Thyroid gland (tissue), 4 donors: ENCODE results near the gene SIPA1L3. TPM values are rescaled to one million over a fixed set of nuclear protein-coding genes. Genes with fewer than 3 reads are reported as not detected.

Experiments
- DNase-seq, 2 donors: peaks; one replicate each; pipeline ENCODE4 v3.0.0-alpha.2; 2019
- H3K27ac ChIP-seq, 3 donors: fragments of 200-600 bp; sonication (generic); 1 replicate in 2 of 3; 2 replicates in 1 of 3; pipeline ENCODE4 v1.5.1; 2016 to 2019; ENCODE audit warnings: mild to moderate bottlenecking in 1 of 3, moderate library complexity in 1 of 3
- H3K27me3 ChIP-seq: fragments of 200-600 bp; sonication (generic); one replicate; pipeline ENCODE4 v1.5.1; 2019
- H3K36me3 ChIP-seq, 2 donors: fragments of 200-600 bp; sonication (generic); one replicate each; pipeline ENCODE4 v1.5.1; 2016 to 2019
- H3K4me1 ChIP-seq, 2 donors: fragments of 200-600 bp; sonication (generic); one replicate each; pipeline ENCODE4 v1.5.1; 2017 to 2019
- H3K4me3 ChIP-seq, 3 donors: fragments of 200-600 bp; sonication (generic); replicated peaks in 1 of 3; 1 replicate in 2 of 3; 2 replicates in 1 of 3; pipeline ENCODE4 v1.5.1; 2016; ENCODE audit warnings: mild to moderate bottlenecking in 1 of 3
- H3K9me3 ChIP-seq: fragments of 200-600 bp; sonication (generic); one replicate; pipeline ENCODE4 v1.5.1; 2017
- POLR2A ChIP-seq, 2 donors: fragments of 450-650 bp; IDR thresholded peaks; one replicate each; pipeline ENCODE4 v1.6.1; 2017; ENCODE audit warnings: antibody characterized with exemption in 2 of 2, mild to moderate bottlenecking in 2 of 2, moderate library complexity in 1 of 2
- WGBS, 2 donors: methylation state at CpG; one replicate each; pipeline ENCODE4 v1.1.5; 2017; 5-methylcytosine and 5-hydroxymethylcytosine counted together
- intact Hi-C: fragments of 100-400 bp; cut with DNase I; formaldehyde crosslinking; loops from one replicate; pipeline ENCODE4 v1.15.1; 2023
- total RNA-seq, 4 donors: library from RNA; depleted of rRNA; stranded (reverse); fragments of >200 nt; gene quantifications; one replicate each; pipeline ENCODE4 v1.2.3, GENCODE V29; 2016
- TF ChIP-seq, protein P1 (sequence below), 6 experiments: fragments of 200-600 bp in 3 of 6; fragments of 450-650 bp in 3 of 6; sonication (generic) in 3 of 6; IDR thresholded peaks; one replicate each; pipeline ENCODE4 v1.5.1; 2016 to 2019; ENCODE audit warnings: antibody characterized with exemption in 6 of 6, mild to moderate bottlenecking in 2 of 6, inconsistent platforms in 1 of 6, moderate library complexity in 1 of 6

Gene SIPA1L3
- total RNA-seq, 4 donors from 2014 or later, result 39.4 to 130 (median 116) TPM

DNA sequence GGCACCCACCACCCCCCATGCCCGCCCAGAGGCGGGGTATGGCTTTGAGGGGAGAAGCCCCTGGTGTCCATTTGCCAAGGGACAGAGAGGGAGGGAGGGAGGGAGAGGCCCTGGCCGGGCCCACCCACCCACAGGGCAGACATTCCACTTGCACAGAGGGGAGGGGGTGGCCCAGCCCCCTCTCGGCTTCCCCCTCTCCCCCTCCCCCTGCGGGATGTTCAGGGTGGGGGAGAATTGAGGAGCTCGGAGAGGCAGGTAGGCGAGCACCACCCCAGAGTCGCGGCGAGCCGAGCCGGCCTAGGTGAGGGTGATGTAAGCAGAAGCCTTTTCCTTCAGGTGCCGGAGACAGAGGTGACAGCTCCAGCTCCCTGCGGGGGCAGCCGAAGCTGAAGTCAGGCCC is 304.8 kb downstream of the SIPA1L3 start:
- intact Hi-C loops, result loop anchor here (10.0 kb wide), 1 partner anchor 317 kb away; no protein-coding TSS in a partner anchor
- no peak for DNase-seq
- Histone ChIP-seq H3K9me3 (no peaks in the 10 kb centered on the region), H3K4me1 (peaks cover 0 to 25% of the 10 kb centered on the region in 2 donors), H3K27ac (no peak overlapping the region), H3K36me3 (peaks cover 4 to 7% of the 10 kb centered on the region in 2 donors), H3K4me3 (no peak overlapping the region), H3K27me3 (peaks cover 11% of the 10 kb centered on the region)
- TF ChIP-seq, protein P1, sequence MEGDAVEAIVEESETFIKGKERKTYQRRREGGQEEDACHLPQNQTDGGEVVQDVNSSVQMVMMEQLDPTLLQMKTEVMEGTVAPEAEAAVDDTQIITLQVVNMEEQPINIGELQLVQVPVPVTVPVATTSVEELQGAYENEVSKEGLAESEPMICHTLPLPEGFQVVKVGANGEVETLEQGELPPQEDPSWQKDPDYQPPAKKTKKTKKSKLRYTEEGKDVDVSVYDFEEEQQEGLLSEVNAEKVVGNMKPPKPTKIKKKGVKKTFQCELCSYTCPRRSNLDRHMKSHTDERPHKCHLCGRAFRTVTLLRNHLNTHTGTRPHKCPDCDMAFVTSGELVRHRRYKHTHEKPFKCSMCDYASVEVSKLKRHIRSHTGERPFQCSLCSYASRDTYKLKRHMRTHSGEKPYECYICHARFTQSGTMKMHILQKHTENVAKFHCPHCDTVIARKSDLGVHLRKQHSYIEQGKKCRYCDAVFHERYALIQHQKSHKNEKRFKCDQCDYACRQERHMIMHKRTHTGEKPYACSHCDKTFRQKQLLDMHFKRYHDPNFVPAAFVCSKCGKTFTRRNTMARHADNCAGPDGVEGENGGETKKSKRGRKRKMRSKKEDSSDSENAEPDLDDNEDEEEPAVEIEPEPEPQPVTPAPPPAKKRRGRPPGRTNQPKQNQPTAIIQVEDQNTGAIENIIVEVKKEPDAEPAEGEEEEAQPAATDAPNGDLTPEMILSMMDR (IDR thresholded peaks at IDR 0.05), result no peak
- TF ChIP-seq POLR2A (IDR thresholded peaks at IDR 0.05), result no peak
- WGBS, 2 donors, result 21 to 30% methylated on average over 9 to 14 of the region's 15 CpGs

DNA sequence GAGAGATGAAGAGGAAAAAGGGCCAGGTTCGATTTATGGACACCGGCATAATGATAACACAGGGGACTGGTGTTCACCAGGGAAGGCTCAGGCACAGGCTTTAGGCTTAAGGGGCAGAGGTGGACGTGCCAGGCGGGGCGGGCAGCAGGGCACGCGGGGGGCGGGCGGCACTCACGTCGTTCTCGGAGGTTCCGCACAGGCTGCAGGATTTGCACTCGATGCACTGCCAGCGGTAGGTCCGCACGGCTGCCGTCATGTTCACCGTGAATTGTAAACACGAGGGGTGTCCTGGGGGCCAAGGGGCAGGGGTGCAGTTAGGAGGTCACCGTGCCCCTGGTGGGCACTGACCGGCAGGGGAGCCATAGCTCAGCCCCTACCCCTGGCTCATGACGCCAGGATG is 306.5 kb downstream of the SIPA1L3 start:
- no peak for TF ChIP-seq POLR2A (IDR thresholded peaks at IDR 0.05)
- TF ChIP-seq, protein P1 (IDR thresholded peaks at IDR 0.05), result no peak
- intact Hi-C loops, result loop anchor here (10.0 kb wide), 1 partner anchor 319 kb away; no protein-coding TSS in a partner anchor
- H3K9me3 ChIP-seq, result no peaks in the 10 kb centered on the region
- H3K4me3 ChIP-seq, result no peak overlapping the region
- H3K27me3 ChIP-seq, result peaks cover 11% of the 10 kb centered on the region
- DNase-seq, result no peak
- H3K27ac ChIP-seq, result no peak overlapping the region
- WGBS, 2 donors, result 91 to 92% methylated on average over 18 to 21 of the region's 23 CpGs
- H3K36me3 ChIP-seq, result no peaks in the 10 kb centered on the region
- peaks cover 0 to 25% of the 10 kb centered on the region in 2 donors for H3K4me1 ChIP-seq

DNA sequence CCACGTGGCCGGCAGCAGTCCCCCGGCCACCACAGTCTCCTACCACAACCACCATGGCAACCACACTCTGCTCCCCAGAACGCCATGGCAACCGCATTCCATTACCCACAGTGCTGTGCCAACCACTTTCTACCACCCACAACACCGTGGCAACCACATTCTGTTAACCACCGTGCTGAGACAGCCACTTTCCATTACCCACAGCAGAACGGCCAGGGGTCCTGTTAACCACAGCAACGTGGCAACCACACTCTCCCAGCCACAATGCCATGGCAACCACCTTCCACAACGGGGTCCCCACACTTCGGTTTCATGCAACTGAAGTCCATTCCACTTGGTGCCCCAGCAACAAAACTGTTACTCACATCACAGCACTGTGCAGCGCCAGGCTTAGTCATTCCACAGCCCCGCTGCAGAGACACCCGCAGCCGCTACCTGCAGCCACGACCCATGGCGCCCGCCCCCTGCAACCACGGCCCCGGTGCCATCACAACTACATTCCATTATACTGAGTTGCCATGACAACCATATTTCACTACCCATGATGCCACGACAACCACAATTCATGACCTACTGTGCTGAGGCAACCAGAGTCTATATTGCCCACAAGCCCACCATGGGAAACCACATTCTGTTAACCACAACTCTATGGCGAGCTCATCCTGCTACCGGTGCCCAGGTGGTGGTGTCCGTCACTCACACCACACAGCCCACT is 307.1 kb downstream of the SIPA1L3 start:
- intact Hi-C loops, result loop anchor here (10.0 kb wide), 1 partner anchor 319 kb away; no protein-coding TSS in a partner anchor
- peak; percentile 25 to 27 for DNase-seq
- 63 to 72% methylated on average over 21 to 23 of the region's 24 CpGs for WGBS, 2 donors
- H3K27me3 ChIP-seq, result peaks cover 7% of the 10 kb centered on the region
- no peak for TF ChIP-seq POLR2A (IDR thresholded peaks at IDR 0.05)
- TF ChIP-seq, protein P1 (IDR thresholded peaks at IDR 0.05), result no peak
- H3K27ac ChIP-seq, result no peak overlapping the region
- H3K4me3 ChIP-seq, result no peak overlapping the region
- peaks cover 0 to 25% of the 10 kb centered on the region in 2 donors for H3K4me1 ChIP-seq
- H3K36me3 ChIP-seq, result no peaks in the 10 kb centered on the region
- H3K9me3 ChIP-seq, result no peaks in the 10 kb centered on the region

DNA sequence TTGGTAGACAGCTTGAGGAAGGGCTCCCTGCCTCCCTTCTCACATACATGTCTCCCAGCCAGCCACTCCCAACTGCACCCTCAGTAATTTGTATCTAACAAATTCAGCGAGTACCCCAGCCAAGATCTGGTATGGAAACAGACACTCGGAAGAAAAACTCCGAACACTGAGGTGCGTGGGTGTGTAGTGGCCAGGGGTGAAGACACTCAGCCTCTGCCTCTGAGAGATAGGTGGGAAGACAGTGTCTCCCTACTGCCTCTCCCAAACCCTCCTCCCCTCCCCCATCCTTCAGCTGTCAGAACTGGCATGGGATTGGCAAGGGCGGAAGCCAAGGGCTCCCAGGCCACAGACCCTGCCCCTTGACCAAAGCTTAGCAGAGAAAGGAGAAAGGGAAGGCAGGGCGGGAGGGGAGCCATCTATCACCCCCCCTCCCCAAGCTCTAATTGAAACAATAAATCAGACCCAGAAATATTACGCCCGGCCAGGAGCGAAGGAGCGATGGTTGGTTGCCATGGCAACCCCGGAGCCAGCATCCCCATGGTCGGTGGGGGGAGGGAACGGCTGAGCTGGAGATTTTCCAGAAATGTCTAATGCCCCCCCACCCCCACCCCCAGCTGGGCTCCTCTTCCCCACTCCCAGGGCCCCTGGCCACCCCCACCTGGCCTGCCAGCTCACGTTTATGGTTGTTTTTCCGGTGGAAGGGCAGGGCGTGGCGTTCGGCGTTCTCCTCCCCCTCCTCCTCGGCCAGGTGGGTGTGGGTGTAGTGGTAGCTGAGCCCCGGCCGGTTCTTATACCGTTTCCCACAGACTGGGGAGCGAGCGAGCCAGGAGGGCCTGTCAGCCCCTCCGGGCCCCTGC is 310.0 kb downstream of the SIPA1L3 start:
- no peaks in the 10 kb centered on the region for H3K4me1 ChIP-seq
- H3K27ac ChIP-seq, result no peak overlapping the region
- 63 to 67% methylated on average over 25 to 26 of the region's 26 CpGs for whole genome bisulfite sequencing, 2 donors
- no peaks in the 10 kb centered on the region for H3K9me3 ChIP-seq
- H3K4me3 ChIP-seq, result no peak overlapping the region
- DNase-seq, result no peak
- no peaks in the 10 kb centered on the region for H3K27me3 ChIP-seq
- no peaks in the 10 kb centered on the region for H3K36me3 ChIP-seq
- intact Hi-C loops, result loop anchor here (10.0 kb wide), 1 partner anchor 322 kb away; no protein-coding TSS in a partner anchor
- no peak for TF ChIP-seq POLR2A (IDR thresholded peaks at IDR 0.05)
- TF ChIP-seq, protein P1 (IDR thresholded peaks at IDR 0.05), result no peak
